ENCODE data around the gene KLHL42. TPM values are rescaled to one million over a fixed set of nuclear protein-coding genes. Genes with fewer than 3 reads are reported as not detected.

KLHL42 gene
- total and polyA plus RNA-seq, 2 of the 8 experiments (the other 6 are each of a cell fraction or from before 2014, with no cell fraction given) = 13.6 to 21.6 TPM

GRCh38 chr12:27812502-27812901 is 32.5 kb downstream of the KLHL42 start (continued):
- TF ChIP-seq SAP30 (IDR thresholded peaks at IDR 0.05; ENCODE audit: insufficient read depth, insufficient replicate concordance, low read length) = no peak
- TF ChIP-seq NANOG (IDR thresholded peaks at IDR 0.05; ENCODE audit: insufficient read depth, low read depth, low read length, poor library complexity, severe bottlenecking) = no peak

Data from H1 (cell line).